ENCODE measurements around the gene NUFIP1.

NUFIP1 gene

DNA sequence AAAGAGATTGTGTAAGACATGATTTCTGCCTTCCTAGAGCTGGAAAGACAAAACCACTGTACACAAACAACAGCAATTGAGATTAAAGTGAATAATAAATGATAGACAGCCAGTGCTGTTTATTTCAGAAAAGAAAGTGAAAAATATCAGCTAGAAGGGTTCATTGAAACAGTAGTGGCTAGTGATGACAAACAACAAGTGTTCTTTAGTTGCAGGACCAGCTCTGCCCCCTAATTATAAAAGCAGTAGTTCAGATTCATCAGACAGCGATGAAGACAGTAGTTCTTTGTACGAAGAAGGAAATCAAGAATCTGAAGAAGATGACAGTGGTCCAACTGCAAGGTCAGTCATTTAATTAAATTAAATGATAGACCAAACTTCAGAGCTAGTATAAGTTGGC, 14.8 kb upstream of the NUFIP1 start:
- no peak overlapping the region for H3K4me3 ChIP-seq (ENCODE audit: low read depth, low read length)
- DNase-seq (ENCODE audit: low read depth), result no peak
- TF ChIP-seq, protein P1, sequence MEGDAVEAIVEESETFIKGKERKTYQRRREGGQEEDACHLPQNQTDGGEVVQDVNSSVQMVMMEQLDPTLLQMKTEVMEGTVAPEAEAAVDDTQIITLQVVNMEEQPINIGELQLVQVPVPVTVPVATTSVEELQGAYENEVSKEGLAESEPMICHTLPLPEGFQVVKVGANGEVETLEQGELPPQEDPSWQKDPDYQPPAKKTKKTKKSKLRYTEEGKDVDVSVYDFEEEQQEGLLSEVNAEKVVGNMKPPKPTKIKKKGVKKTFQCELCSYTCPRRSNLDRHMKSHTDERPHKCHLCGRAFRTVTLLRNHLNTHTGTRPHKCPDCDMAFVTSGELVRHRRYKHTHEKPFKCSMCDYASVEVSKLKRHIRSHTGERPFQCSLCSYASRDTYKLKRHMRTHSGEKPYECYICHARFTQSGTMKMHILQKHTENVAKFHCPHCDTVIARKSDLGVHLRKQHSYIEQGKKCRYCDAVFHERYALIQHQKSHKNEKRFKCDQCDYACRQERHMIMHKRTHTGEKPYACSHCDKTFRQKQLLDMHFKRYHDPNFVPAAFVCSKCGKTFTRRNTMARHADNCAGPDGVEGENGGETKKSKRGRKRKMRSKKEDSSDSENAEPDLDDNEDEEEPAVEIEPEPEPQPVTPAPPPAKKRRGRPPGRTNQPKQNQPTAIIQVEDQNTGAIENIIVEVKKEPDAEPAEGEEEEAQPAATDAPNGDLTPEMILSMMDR (IDR thresholded peaks at IDR 0.05; ENCODE audit: low read depth, low read length), result no peak
- TF ChIP-seq POLR2A (IDR thresholded peaks at IDR 0.05; ENCODE audit: extremely low read depth, insufficient read length) (no peak), MYC (IDR thresholded peaks at IDR 0.05; ENCODE audit: low read depth, low read length) (no peak)
- TF ChIP-seq, protein P2, sequence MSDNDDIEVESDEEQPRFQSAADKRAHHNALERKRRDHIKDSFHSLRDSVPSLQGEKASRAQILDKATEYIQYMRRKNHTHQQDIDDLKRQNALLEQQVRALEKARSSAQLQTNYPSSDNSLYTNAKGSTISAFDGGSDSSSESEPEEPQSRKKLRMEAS (IDR thresholded peaks at IDR 0.05; ENCODE audit: low read depth, low read length), result no peak

DNA sequence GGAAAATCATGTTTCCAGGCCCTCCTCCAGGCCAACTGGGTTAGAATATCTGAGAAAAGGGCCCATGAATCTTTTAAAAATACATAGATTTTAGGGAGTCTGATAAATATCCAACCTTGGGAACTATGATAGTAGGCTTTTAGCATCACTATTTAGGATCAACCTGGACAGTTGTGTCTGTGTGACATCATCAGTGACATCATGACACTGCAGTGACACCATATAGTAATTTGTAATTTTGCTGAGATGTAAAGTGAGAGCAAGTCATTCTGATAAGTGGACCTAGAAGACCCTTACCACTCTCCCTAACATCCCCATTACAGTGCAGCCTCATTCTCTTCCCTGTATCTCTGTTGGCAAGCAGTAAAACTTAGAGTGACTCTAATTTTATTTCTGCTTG, 14.1 kb upstream of the NUFIP1 start:
- TF ChIP-seq POLR2A (IDR thresholded peaks at IDR 0.05; ENCODE audit: extremely low read depth, insufficient read length) (no peak), MYC (IDR thresholded peaks at IDR 0.05; ENCODE audit: low read depth, low read length) (no peak)
- TF ChIP-seq, protein P2 (IDR thresholded peaks at IDR 0.05; ENCODE audit: low read depth, low read length), result no peak
- TF ChIP-seq, protein P1 (IDR thresholded peaks at IDR 0.05; ENCODE audit: low read depth, low read length), result no peak
- no peak overlapping the region for H3K4me3 ChIP-seq (ENCODE audit: low read depth, low read length)
- no peak for DNase-seq (ENCODE audit: low read depth)

DNA sequence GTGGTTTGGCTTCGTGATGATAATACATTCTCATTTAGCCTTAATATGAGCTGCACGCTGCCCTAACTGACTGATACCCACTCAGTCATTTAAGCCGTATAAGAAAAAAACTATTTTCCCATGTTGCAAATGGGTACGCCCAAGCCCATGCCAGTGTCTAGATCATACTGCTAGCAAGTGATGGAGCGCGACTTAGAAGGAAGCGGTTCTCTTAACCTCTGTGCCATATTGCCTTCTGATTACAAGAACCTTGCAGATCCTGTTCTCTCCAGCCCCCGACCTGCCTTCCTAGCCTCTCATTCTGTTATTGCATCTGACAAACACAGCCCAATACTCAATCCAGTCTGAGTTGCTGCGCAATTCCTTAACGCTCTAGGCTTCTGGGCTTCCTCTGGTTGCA, 670 bp upstream of the NUFIP1 start:
- TF ChIP-seq, protein P2 (IDR thresholded peaks at IDR 0.05; ENCODE audit: low read depth, low read length), result no peak
- TF ChIP-seq, protein P1 (IDR thresholded peaks at IDR 0.05; ENCODE audit: low read depth, low read length), result no peak
- no peak for TF ChIP-seq MYC (IDR thresholded peaks at IDR 0.05; ENCODE audit: low read depth, low read length)
- no peak for TF ChIP-seq POLR2A (IDR thresholded peaks at IDR 0.05; ENCODE audit: extremely low read depth, insufficient read length)
- peak; percentile 31 for DNase-seq (ENCODE audit: low read depth)
- peak overlapping the region; percentile 94 for H3K4me3 ChIP-seq (ENCODE audit: low read depth, low read length)

DNA sequence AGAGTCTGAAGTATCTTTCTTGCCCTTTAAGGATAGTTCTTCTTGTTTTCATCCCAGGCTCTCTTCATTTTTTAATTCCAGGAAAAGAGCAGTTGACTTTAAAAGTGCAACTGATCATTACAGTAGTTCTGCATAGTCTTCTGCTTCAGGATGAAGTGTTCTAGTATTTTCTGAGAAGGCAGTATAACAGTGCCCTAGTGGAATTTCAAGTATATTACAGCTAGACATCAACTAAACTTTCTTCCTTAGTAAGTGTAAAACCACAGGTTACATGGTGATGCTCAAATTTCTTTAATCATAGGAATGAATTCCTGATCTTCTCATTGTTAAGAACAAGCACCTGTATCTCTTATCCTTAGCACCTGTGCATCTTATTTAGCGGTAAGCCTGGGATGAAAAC, 10.9 kb downstream of the NUFIP1 start:
- no peak for DNase-seq (ENCODE audit: low read depth)
- TF ChIP-seq, protein P2 (IDR thresholded peaks at IDR 0.05; ENCODE audit: low read depth, low read length), result no peak
- TF ChIP-seq POLR2A (IDR thresholded peaks at IDR 0.05; ENCODE audit: extremely low read depth, insufficient read length), result no peak
- TF ChIP-seq, protein P1 (IDR thresholded peaks at IDR 0.05; ENCODE audit: low read depth, low read length), result no peak
- TF ChIP-seq MYC (IDR thresholded peaks at IDR 0.05; ENCODE audit: low read depth, low read length), result no peak
- no peak overlapping the region for H3K4me3 ChIP-seq (ENCODE audit: low read depth, low read length)

DNA sequence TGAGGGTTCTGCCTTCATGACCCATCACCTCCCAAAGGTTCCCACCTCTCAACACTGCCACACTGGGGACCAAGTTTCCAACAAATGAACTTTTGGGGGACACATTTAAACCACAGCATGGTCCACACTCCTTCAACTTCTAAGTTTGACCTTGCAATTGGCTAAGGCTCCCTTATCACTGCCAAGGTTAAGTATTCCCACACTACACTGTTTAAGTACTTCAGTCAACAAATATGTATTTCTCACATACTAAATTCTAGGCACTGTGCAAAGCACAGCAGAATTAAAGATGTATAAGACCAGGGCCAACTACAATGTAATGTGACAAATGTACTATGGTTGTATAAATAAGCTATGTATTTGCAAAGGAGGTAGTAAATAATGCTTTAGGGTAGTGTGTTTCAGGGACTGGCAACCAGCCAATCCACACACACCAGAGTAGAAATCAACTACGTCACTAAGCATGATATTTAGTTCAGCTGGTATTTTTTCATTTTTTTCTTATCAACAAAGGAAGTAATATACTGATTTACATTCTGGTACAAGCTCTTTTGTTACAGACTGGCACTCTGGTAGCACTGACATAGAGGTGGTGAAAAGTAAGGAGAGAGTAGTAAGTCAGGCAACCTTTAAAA, 12.2 kb downstream of the NUFIP1 start:
- no peak for TF ChIP-seq POLR2A (IDR thresholded peaks at IDR 0.05; ENCODE audit: extremely low read depth, insufficient read length)
- TF ChIP-seq, protein P1 (IDR thresholded peaks at IDR 0.05; ENCODE audit: low read depth, low read length), result no peak
- TF ChIP-seq, protein P2 (IDR thresholded peaks at IDR 0.05; ENCODE audit: low read depth, low read length), result no peak
- no peak for TF ChIP-seq MYC (IDR thresholded peaks at IDR 0.05; ENCODE audit: low read depth, low read length)
- DNase-seq (ENCODE audit: low read depth), result no peak
- H3K4me3 ChIP-seq (ENCODE audit: low read depth, low read length), result no peak overlapping the region
